ENCODE data around the gene PCNX2. TPM values are rescaled to one million over a fixed set of nuclear protein-coding genes. Genes with fewer than 3 reads are reported as not detected.

PCNX2 gene
- total RNA-seq, 1 experiment from 2014 or later = 9.1 TPM

- POLR2A ChIA-PET (ENCODE audit: low non-redundant PET) = no interaction called here
- BruUV-seq (replicated peaks) = no TSS peak
- DNase-seq (ENCODE audit: low spot score) = no peak
- no peak overlapping the region for H3K27ac ChIP-seq (ENCODE audit: low read depth, low read length, poor library complexity, severe bottlenecking)
- TF ChIP-seq EZH2 (IDR thresholded peaks at IDR 0.05; ENCODE audit: borderline replicate concordance, low read depth, low read length, poor library complexity, severe bottlenecking) (no peak), CTCF (conservative IDR thresholded peaks at IDR 0.05; ENCODE audit: low read depth, low read length) (no peak)
- no peaks in the 10 kb centered on the region for H3K36me3 ChIP-seq (ENCODE audit: insufficient read depth, low read length, poor library complexity, severe bottlenecking)
- no peaks in the 10 kb centered on the region for H3K9me3 ChIP-seq (ENCODE audit: low read depth, low read length, poor library complexity, severe bottlenecking)
- intact Hi-C loops (cut with micrococcal nuclease; ENCODE audit: unreplicated experiment) = no loop called here
- H3K4me3 ChIP-seq (ENCODE audit: low read depth, low read length, poor library complexity, severe bottlenecking) = no peak overlapping the region
- H3K27me3 ChIP-seq (replicated peaks; ENCODE audit: insufficient read depth, low read depth, low read length, poor library complexity) = no peaks in the 10 kb centered on the region
- no peaks in the 10 kb centered on the region for H3K4me1 ChIP-seq (ENCODE audit: insufficient read depth, low read length, poor library complexity, severe bottlenecking)
- CTCF ChIA-PET = no interaction called here
Measured at GRCh38 chr1:233102341-233102740, 193.2 kb downstream of the PCNX2 start.

GRCh38 chr1:233097959-233098580 is 197.5 kb downstream of the PCNX2 start:
- CTCF ChIA-PET = no interaction called here
- no peak for TF ChIP-seq CTCF (conservative IDR thresholded peaks at IDR 0.05; ENCODE audit: low read depth, low read length)
- no peak for TF ChIP-seq EZH2 (IDR thresholded peaks at IDR 0.05; ENCODE audit: borderline replicate concordance, low read depth, low read length, poor library complexity, severe bottlenecking)
- no peaks in the 10 kb centered on the region for H3K9me3 ChIP-seq (ENCODE audit: low read depth, low read length, poor library complexity, severe bottlenecking)
- no peaks in the 10 kb centered on the region for H3K4me1 ChIP-seq (ENCODE audit: insufficient read depth, low read length, poor library complexity, severe bottlenecking)
- intact Hi-C loops (cut with micrococcal nuclease; ENCODE audit: unreplicated experiment) = no loop called here
- H3K4me3 ChIP-seq (ENCODE audit: low read depth, low read length, poor library complexity, severe bottlenecking) = no peak overlapping the region
- H3K36me3 ChIP-seq (ENCODE audit: insufficient read depth, low read length, poor library complexity, severe bottlenecking) = no peaks in the 10 kb centered on the region
- DNase-seq (ENCODE audit: low spot score) = no peak
- POLR2A ChIA-PET (ENCODE audit: low non-redundant PET) = no interaction called here
- no peaks in the 10 kb centered on the region for H3K27me3 ChIP-seq (replicated peaks; ENCODE audit: insufficient read depth, low read depth, low read length, poor library complexity)
- no peak overlapping the region for H3K27ac ChIP-seq (ENCODE audit: low read depth, low read length, poor library complexity, severe bottlenecking)
- BruUV-seq (replicated peaks) = no TSS peak

GRCh38 chr1:233097546-233097945 is 198.0 kb downstream of the PCNX2 start:
- DNase-seq (ENCODE audit: low spot score) = no peak
- H3K27ac ChIP-seq (ENCODE audit: low read depth, low read length, poor library complexity, severe bottlenecking) = no peak overlapping the region
- no peaks in the 10 kb centered on the region for H3K36me3 ChIP-seq (ENCODE audit: insufficient read depth, low read length, poor library complexity, severe bottlenecking)
- no peaks in the 10 kb centered on the region for H3K27me3 ChIP-seq (replicated peaks; ENCODE audit: insufficient read depth, low read depth, low read length, poor library complexity)
- no peaks in the 10 kb centered on the region for H3K4me1 ChIP-seq (ENCODE audit: insufficient read depth, low read length, poor library complexity, severe bottlenecking)
- no TSS peak for BruUV-seq (replicated peaks)
- CTCF ChIA-PET = interaction anchor here (0.6 kb wide), 1 partner anchor 23 kb away, joined by 3 read pairs; no protein-coding TSS in a partner anchor
- no peaks in the 10 kb centered on the region for H3K9me3 ChIP-seq (ENCODE audit: low read depth, low read length, poor library complexity, severe bottlenecking)
- no peak overlapping the region for H3K4me3 ChIP-seq (ENCODE audit: low read depth, low read length, poor library complexity, severe bottlenecking)
- intact Hi-C loops (cut with micrococcal nuclease; ENCODE audit: unreplicated experiment) = no loop called here
- POLR2A ChIA-PET (ENCODE audit: low non-redundant PET) = no interaction called here
- TF ChIP-seq EZH2 (IDR thresholded peaks at IDR 0.05; ENCODE audit: borderline replicate concordance, low read depth, low read length, poor library complexity, severe bottlenecking) (no peak), CTCF (conservative IDR thresholded peaks at IDR 0.05; ENCODE audit: low read depth, low read length) (no peak)
